Measurements from ENCODE around the gene TBC1D22A.

Gene TBC1D22A

GRCh38 chr22:46769191-46769675 lies 6.8 kb downstream of the TBC1D22A start:
- Histone ChIP-seq H3K36me3 (peaks cover 4% of the 10 kb centered on the region), H3K27me3 (ENCODE audit: insufficient read depth, low read depth, severe bottlenecking) (no peaks in the 10 kb centered on the region), H3K4me3 (ENCODE audit: low read depth, low read length) (no peak overlapping the region), H3K9me3 (ENCODE audit: severe bottlenecking) (no peaks in the 10 kb centered on the region), H3K27ac (no peak overlapping the region)
- TF ChIP-seq CTCF (IDR thresholded peaks at IDR 0.05; ENCODE audit: low read depth, low read length) = no peak
- DNase-seq = no peak

GRCh38 chr22:46769706-46770105 lies 7.3 kb downstream of the TBC1D22A start:
- no peak for DNase-seq
- H3K4me3 ChIP-seq (ENCODE audit: low read depth, low read length) = no peak overlapping the region

DNA sequence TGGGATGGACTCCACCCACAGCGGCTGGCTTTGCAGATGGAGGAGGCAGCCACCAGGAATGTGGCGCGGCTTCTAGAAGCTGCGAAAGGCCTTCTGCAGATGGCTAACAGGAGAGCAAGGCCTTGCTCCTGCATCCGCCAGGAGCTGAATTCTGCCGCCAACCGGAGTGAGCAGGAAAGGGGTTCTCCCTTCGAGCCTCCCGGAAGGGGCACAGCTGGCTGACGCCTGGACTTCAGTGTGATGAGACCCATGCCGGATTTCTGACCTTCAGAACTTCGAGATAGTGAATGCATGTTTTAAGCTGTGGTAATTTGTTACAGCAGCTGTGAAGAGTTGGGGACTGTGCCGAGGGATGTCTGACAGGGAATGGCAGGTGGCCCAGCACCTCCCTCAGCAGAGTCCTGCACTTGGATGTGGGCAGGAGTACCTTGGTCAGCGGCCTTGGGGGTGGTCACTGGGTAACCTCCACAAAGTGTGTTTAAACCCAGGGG lies 7.7 kb downstream of the TBC1D22A start:
- H3K27ac ChIP-seq = no peak overlapping the region
- H3K36me3 ChIP-seq = no peaks in the 10 kb centered on the region
- no peaks in the 10 kb centered on the region for H3K9me3 ChIP-seq (ENCODE audit: severe bottlenecking)
- no peak overlapping the region for H3K4me3 ChIP-seq (ENCODE audit: low read depth, low read length)
- no peaks in the 10 kb centered on the region for H3K27me3 ChIP-seq (ENCODE audit: insufficient read depth, low read depth, severe bottlenecking)
- TF ChIP-seq CTCF (IDR thresholded peaks at IDR 0.05; ENCODE audit: low read depth, low read length) = no peak
- no peak for DNase-seq

More at GRCh38 chr22:46769706-46770105, 7.3 kb downstream of the TBC1D22A start:
- Histone ChIP-seq H3K27ac (no peak overlapping the region), H3K9me3 (ENCODE audit: severe bottlenecking) (no peaks in the 10 kb centered on the region), H3K36me3 (peaks cover 4% of the 10 kb centered on the region), H3K27me3 (ENCODE audit: insufficient read depth, low read depth, severe bottlenecking) (no peaks in the 10 kb centered on the region)
- no peak for TF ChIP-seq CTCF (IDR thresholded peaks at IDR 0.05; ENCODE audit: low read depth, low read length)

DNA sequence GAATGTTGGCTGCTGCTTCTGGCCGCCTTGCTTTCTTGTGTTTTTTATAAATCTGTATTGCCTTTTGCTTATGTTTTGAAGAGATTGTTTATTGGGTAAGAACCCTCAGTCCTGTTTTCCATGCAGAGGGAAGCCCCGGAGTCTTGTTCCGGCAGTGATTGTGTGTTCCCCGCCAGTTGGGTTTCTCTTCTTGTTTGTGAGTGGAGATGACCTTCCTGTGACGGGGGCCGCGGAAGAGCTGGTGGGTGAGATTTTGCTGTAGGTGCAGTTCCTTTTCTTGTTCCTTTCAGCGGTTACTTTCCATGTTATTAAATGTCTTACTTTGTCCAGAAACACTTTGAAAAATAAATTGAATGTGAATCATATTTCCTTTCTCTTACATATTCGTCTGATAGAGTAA lies 8.3 kb downstream of the TBC1D22A start:
- Histone ChIP-seq H3K9me3 (ENCODE audit: severe bottlenecking) (no peaks in the 10 kb centered on the region), H3K27ac (no peak overlapping the region), H3K4me3 (ENCODE audit: low read depth, low read length) (no peak overlapping the region), H3K36me3 (no peaks in the 10 kb centered on the region), H3K27me3 (ENCODE audit: insufficient read depth, low read depth, severe bottlenecking) (no peaks in the 10 kb centered on the region)
- no peak for TF ChIP-seq CTCF (IDR thresholded peaks at IDR 0.05; ENCODE audit: low read depth, low read length)
- no peak for DNase-seq

DNA sequence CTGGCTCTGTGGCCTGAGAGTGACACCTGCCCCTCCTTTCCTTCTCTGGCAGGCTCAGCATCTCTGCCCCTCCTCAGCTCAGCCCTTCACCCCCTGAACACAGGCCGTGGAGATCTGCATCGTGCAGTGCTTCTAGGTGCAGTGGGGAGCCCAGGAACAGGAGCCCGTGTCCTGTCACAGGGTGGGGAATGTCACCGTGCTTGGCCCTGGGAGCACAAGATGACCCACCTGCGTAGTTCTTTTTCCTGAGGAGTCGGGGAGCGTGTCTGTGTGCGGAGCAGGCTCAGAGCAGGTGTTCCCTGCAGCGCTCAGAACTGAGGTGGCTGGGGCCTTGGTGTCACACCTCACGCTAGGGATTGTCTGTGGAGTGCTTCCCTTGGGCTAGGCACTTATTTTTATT lies 10.6 kb downstream of the TBC1D22A start:
- TF ChIP-seq CTCF (IDR thresholded peaks at IDR 0.05; ENCODE audit: low read depth, low read length) = no peak
- DNase-seq = no peak
- no peak overlapping the region for H3K27ac ChIP-seq

More for the DNA sequence above, 10.6 kb downstream of the TBC1D22A start:
- no peaks in the 10 kb centered on the region for H3K9me3 ChIP-seq (ENCODE audit: severe bottlenecking)
- no peaks in the 10 kb centered on the region for H3K36me3 ChIP-seq
- H3K27me3 ChIP-seq (ENCODE audit: insufficient read depth, low read depth, severe bottlenecking) = no peaks in the 10 kb centered on the region
- no peak overlapping the region for H3K4me3 ChIP-seq (ENCODE audit: low read depth, low read length)
